GM19328 (cell line): Measurements from ENCODE around the gene ANTXR1.

ENCODE experiments used
- ATAC-seq: cut with Tn5 transposase; IDR thresholded peaks from one replicate; pipeline ENCODE4 v1.9.1; 2021; ENCODE audit warnings: mild to moderate bottlenecking, moderate library complexity; ENCODE audit not compliant: unreplicated experiment

Gene ANTXR1

DNA sequence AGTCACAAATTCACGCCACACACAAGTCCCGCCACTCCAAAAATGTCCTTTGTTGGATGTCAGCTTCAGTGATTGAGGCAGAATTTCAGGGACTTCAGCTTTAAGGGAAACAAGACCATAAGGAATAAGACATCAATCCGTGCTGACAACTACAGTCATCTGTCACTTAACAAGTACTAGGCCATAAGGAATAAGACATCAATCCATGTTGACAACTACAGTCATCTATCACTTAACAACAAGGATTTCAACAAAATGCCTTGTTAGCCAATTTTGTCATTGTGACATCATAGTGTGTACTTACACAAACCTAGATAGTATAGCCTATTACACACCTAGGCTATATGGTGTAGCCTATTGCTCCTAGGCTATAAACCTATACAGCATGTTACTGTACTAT lies 58.0 kb downstream of the ANTXR1 start:
- no peak for ATAC-seq

DNA sequence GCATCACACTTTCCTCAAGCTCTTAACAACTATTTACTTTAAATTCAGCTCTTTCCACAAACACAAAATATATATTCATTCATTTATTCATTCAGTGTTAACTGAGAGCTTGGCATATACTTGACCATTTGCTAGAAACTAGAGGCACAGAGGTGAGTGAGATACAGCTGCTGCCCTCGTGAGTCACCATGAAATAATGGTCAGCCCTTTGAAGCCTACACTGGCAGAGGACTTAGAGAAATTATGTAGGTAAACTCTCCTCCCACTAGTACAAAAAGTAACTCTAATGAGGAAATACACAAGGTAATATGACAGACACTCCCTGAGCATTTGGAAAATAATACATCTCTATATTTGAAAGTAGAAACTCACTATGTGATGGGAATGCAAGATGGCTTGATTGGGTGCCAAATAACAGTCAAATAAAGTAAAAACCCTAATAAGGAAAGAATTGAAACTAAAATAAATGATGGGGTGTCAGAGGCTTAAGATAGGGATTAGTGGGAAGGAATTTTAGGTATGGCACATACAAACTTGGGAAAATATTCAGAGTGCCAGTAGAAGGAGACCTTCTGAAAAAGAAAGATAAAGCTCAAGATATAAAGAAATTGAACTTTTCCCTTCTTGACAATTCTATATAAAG lies 61.1 kb downstream of the ANTXR1 start:
- no peak for ATAC-seq

DNA sequence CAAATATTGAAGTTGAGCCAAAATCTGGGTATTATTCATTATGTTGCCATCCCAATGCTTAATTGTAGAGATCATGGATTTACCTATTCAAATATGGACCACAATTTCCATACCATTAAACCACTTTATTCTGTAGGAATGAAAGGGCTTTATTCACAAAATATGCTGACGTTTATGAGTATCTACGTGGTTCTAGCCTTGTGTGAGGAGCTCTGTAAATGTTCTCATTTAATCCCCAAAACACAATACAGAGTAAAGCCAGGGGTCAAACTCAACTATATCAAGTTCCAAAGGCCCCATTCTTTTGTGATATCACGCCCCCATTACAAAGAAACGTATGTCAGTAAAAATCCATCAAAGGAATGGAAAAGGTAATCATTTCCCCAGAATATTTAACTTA lies 61.9 kb downstream of the ANTXR1 start:
- ATAC-seq = no peak

DNA sequence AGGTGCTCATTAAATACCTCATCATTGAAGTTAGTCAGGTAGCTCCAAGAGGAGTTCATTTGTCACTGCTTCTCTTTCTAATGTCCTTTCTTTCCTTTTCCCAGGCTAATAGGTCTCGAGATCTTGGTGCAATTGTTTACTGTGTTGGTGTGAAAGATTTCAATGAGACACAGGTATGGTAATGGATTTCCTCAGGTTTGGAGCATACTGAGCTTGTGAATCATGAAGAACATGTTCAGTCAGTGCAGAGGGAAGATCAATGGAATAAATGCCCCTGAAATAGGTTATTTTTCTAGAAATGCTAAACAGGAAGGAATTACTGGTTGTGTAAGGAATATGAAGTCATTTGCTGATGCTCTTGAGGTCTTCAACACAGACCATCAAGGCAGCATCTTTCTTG lies 62.5 kb downstream of the ANTXR1 start:
- no peak for ATAC-seq

DNA sequence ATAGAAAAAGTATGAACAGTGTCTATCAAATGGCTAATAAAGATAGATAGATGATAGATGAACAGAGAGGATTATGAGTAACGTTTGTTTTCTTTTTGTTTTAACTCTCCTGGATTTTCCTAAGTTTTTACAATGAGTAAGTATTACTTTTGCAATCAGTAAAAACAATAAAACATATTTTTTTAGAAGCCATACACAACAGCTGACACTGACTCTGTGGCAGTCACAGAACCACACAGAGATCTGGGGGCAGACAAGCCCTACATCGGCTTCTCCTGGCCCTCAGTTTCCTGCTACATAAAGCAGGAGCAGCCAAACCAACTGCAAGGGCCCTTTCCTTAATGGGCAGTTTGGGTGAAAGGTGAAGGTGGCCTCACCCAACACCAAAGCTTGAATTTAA lies 63.6 kb downstream of the ANTXR1 start:
- ATAC-seq = no peak

DNA sequence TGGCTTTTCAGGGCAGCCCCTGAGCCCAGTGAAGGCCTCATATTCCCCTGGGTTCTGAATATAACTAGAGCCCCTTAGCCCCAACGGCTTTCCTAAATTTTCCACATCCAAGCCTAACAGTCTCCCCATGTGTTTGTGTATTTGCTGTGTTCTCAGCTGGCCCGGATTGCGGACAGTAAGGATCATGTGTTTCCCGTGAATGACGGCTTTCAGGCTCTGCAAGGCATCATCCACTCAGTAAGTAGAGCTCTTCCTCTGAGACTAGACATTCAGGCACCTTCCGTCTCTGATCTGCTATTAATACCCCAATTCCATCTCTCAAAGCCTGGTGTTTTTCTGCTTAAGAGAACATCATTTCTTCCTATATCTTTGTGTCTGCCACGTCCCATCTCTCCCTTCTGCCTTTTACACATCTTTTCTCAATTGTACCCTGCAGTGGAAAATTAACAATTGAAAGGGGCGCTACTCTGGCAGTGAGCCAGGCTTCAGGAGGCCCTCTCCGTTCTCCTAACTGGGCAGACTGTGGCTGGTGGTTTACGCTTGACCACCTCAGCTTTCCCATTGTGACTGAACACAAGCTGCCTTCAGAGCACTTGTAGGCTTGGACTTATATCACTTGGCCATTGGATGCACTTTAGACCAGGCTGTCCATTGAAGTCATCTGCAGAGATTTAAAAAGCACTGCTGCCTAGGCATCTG lies 64.4 kb downstream of the ANTXR1 start:
- no peak for ATAC-seq

DNA sequence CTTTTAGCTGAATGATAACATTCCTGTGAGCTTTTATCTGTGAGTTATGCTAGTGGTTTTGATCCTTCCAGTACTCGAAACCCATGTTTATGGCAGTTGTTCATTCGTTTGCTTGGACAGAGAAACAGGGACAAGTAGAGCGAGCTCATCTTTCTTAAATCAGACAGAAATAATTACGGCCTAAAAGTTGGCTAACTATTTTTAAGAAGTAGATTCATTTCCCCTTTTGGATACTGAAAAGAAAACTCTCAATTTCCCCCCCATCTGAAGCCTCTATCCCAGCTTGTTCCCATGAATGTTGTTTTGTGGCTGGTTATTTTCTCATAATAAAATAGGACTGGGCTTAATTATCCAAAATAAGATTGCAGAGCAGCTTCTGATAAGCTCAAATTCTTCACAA lies 67.1 kb downstream of the ANTXR1 start:
- no peak for ATAC-seq

DNA sequence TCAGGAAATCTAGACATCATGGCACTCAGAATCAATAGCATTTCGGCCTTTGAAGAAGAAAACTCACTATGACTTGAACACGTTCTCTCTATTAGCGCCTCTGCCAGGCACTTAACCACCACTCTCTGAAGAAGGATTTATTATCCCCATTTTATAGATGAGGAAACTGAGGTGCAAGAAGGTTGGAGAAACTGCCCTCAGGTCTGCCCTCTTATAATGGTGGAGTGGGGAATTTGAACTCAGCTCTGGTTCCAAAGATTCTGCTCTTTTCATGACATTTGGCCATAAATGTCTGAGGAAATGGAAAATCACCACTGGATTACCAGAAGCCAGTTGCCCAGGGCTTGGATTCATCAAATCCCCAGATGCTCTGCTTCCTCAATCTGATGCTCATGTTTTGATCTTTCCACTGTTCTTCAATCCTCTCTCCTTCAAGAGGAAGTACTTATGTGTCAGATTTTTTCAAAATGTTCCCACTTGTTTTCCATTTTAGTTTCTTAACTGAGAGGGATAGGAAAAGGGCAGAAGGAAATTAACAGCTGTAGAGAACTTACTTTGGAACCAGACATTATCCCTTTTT lies 68.1 kb downstream of the ANTXR1 start:
- ATAC-seq = no peak

DNA sequence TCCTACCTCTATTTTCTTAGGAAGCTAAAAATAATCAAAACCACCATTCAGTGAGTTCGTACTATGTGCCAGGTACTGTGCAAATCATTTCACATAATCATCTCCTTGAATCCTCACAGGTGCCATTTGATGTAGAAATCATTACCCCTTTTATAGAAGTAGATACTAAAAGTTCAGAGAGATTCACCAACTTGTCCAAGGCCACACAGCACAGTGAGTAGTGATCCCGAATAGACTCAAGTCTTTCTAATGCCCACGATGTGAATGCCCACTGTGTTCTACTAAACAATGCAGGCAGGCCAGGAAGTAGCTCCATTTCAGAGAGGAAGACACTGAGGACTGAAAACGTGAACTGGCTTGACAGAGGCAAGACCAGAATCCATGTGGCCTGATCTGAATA lies 68.8 kb downstream of the ANTXR1 start:
- ATAC-seq = no peak

DNA sequence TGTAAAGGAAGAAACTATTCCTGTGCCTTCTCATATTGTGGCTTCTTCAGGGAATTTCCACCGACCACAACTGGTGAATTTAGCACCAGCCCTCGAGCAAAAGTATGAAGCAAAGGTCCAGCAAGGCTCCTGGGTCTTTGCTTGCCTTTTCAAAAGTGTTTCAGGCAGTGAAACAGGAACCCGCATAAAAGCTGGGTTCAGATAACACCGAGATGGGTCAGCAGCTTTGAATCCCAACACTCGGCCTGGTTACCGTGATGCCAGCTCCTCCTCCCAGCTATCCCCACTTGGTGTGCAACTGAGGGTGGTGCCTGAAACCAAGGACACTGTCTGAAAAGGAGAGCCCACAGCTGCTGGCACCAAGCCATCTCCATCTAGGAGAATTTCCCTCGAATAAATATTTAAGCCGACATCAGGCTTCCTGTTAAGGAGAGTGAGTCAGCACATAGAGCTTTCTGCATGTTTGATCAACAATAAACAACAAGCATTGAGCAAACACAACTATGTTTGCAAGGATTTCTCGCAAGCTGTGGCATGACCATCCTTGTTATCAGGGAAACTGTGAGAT lies 69.5 kb downstream of the ANTXR1 start:
- no peak for ATAC-seq

DNA sequence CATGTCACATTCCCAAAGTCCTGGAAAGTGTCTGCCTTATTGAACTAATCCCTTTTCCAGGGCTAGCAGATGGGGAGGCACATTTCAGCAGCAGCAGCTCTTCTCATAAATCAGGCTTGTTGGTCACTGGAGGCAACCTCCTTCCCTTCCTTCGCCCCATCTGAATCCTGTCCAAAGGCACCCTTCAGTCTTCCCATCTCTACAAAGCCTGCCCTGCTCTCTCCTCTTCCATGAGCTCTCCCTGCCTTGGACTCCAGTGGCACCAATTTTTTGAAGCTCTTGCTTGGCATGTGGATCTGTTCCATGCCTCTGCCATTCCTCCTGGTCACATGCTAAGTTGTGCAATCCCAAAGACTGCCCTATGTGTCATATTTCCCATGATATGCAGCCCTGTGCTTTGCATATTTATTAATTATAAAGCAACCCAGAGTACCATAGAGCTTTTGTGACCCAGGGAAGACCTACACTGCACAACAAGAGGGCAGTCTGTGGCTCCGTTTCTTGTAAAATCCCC lies 70.3 kb downstream of the ANTXR1 start:
- no peak for ATAC-seq

DNA sequence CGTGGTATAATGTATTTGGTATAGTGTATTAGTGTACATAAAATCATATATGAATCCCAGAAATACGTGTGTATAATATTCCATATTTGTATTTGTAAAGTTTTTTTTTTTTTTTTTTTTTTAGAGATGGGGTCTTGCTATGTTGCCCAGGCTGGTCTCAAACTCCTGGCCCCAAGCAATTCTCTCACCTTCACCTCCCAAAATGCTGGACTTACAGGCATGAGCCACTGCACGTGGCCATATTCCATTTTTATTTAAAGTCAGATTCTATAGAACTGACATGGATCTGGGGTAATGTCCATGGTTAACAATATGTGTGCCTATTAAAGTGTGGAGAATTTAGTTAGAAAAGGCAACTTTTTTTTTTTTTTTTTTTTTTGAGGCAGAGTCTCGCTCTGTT lies 71.5 kb downstream of the ANTXR1 start:
- no peak for ATAC-seq

DNA sequence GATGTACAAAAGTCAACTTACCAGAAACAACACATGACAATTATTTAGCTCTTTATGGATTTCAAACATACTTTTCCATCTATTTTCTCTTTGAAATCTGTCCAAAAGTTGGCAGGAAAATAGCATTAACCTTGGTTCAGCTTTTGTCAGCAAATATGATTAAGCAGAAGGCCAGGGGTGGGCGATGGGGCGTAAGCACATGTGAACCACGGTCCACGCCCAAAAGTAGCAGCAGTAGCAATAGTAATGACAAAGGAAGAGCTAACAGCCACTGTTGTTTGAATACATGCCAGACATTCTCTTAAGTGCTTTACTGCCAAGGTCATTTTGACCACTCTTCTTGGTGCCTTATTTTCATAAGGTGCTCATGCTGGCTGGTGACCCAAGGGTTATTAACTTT lies 73.5 kb downstream of the ANTXR1 start:
- ATAC-seq = no peak

DNA sequence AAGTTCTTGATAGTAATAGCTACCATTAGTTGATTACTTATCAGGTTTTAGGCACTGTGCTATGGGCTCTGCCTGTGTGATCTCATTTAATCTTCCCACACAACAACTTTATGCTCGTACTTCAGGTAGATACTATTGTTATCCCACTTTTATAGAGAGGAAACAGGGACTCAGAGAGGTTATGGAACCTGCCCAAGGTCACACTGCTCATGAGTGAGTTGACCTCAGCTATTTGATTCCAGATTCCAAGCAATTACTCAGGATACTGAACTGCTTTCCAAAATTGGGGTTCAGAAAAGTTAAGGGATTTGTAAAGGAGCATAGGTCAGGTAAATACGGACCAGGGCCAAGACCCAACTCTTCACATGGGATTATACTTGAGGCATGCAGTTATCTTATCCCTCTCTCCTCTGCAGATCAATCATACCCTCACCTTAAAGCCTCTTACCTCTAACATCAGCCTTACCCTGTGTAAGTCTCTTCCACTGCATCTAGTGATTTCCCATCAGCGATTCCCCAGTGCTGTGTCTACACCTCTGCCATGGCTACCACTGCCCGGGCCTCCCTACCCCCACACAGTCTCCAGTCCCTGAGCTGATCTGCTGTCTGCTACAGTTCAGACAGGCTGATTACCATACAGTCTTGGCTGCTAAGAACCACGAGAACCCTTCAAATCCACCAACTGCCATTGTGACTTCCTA lies 74.4 kb downstream of the ANTXR1 start:
- ATAC-seq = no peak

DNA sequence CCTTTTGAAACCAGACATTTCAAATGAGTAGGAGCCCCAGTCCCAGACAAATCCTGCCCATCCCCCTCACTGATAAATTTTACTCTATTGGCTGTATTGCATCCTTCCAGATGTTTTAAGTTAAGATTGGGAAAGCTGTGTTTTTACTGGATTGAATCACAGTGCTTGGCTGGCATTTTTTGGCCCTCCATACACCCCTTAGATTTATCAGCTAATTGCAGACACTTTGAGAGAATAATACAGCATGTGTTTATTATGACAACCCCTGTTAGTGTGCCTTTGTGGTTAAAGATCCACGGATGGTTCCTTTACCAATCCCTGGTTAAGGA lies 74.9 kb downstream of the ANTXR1 start:
- no peak for ATAC-seq

DNA sequence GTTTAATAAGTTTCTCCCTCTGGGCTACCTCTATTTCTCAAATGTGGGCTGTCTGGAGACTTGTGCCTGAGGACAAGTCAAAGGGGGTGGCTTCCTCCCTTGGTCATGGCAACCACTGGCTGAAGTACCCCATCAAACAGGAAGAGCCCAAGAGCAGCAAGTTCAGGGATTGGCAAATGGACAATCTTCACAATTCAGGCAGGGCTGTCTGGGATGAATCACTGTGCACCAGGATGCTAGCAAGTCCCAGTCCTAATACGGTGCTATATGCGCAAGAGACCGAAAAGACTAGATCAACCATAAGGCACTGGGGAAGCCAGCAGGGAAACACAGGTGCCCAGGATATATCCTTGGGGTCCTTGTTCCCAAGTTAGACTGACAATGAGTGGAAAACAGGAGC lies 75.5 kb downstream of the ANTXR1 start:
- ATAC-seq = no peak

DNA sequence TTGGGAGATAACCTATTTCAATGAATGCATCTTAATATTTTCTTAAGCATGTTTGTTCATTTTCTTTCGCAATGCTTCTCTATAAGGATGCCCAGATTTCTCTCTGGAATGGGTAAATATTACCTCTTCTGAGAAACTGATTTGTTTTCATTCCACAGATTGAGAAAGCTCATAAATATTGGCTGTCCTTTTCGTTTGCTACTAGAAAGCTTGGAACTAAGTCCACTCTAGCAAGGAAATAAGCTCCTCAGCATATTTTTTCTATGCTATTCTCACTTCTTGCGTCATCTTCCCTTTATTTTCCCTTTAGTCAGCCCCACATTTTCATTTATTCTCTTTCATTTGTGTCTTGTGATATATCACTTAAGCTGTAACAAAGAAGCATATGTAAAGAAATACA lies 76.3 kb downstream of the ANTXR1 start:
- ATAC-seq = no peak

DNA sequence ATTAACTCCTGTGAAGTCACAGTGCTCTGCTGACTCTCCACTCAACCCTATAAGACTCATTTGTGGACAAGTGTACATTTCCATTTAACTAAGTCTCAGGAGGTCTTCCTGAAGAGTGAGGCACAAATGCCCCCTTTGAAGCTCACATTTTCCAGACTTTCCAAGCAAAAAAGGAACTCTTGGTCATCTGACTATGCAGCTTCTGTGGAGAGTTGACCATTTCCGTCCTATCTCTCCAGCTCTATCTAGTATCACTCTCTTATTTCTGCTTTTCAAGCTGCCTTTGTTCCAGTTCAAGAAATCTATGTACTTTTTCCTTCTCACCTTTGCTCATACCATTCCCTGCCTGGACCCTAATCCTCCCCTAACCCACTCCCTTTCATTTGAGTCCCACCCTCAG lies 77.0 kb downstream of the ANTXR1 start:
- no peak for ATAC-seq

DNA sequence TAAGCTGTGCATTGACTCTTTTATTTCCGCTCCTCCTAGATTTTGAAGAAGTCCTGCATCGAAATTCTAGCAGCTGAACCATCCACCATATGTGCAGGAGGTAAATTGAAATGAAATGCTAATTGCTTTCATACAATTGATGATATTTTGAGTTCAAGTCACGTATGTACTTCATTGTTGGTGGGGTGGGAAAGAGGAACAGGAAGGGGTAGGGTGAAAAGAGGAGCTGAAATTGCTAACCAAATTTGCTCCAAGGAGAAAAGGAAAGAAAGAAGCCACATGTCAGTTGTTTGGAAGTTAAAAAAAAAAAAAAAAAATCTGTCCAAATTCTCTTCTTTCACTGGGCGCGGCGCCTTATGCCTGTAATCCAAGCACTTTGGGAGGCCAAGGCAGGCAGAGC lies 77.8 kb downstream of the ANTXR1 start:
- ATAC-seq = no peak

DNA sequence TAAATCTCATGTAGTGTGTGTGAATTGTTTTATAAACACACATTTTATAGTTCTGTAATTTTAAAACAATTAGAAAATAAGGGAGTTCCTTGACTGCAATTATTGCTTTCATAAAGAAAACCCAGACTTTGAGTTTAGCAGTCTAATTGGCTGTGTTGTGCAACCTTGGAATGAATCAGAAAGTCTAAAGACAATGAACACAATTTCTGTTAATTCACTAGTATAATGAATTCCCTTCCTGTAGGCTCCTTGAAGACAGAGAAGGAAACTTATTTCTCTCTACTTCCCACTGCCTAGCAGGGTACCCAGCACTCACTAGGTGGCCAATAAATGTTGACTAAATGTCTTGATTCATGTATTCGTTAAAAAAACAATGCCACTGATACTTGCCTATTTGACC lies 79.9 kb downstream of the ANTXR1 start:
- ATAC-seq = no peak

DNA sequence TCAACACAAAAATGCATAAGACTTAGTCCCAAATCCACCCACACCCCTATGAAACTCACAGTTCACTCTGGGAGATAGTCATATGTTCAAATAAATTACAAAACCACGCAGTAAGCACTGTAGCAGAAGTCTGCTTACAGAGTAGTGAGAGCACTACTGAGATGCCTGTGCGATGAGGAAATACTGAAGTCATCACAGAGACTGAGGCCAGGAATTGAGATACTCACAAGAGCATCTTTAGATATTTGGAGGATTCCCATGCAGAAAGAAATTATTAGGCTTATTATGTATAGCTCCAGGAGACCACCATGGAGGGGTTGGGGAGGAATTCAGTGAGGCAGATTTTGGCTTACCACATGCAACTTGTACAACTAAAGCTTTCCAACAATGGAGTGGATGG lies 82.3 kb downstream of the ANTXR1 start:
- no peak for ATAC-seq
